Glutamatergic neuron (in vitro differentiated cells): ENCODE data around the gene ADCY5. TPM values are rescaled to one million over a fixed set of nuclear protein-coding genes. Genes with fewer than 3 reads are reported as not detected.

Experiments used
- DNase-seq: peaks from one replicate; pipeline ENCODE4 v3.0.0; 2022
- H3K27ac Mint-ChIP-seq: one replicate; pipeline ENCODE4 v1.8.0; 2020; ENCODE audit warnings: mild to moderate bottlenecking, mixed read lengths, inconsistent platforms; ENCODE audit not compliant: unreplicated experiment
- H3K27me3 Mint-ChIP-seq: one replicate; pipeline ENCODE4 v1.8.0; 2020; ENCODE audit warnings: mild to moderate bottlenecking, moderate library complexity, mixed read lengths, inconsistent platforms; ENCODE audit not compliant: unreplicated experiment
- H3K36me3 Mint-ChIP-seq: one replicate; pipeline ENCODE4 v1.8.0; 2020; ENCODE audit warnings: mild to moderate bottlenecking, mixed read lengths, inconsistent platforms; ENCODE audit not compliant: unreplicated experiment
- H3K4me1 Mint-ChIP-seq: one replicate; pipeline ENCODE4 v1.8.0; 2020; ENCODE audit warnings: mild to moderate bottlenecking, low read depth, mixed read lengths, inconsistent platforms; ENCODE audit not compliant: unreplicated experiment
- H3K4me3 Mint-ChIP-seq: one replicate; pipeline ENCODE4 v1.8.0; 2020; ENCODE audit warnings: mild to moderate bottlenecking, mixed read lengths, inconsistent platforms; ENCODE audit not compliant: unreplicated experiment
- H3K9me3 Mint-ChIP-seq: one replicate; pipeline ENCODE4 v1.8.0; 2020; ENCODE audit warnings: mild to moderate bottlenecking, moderate library complexity, mixed read lengths, inconsistent platforms; ENCODE audit not compliant: unreplicated experiment
- total RNA-seq: library from RNA; stranded (reverse); fragmentation: NEBNext Ultra II Directional; extraction: Animal tissue kit (Norgen Biotek cat#: 25700); gene quantifications from one replicate; pipeline ENCODE4 v1.2.1, GENCODE V29; 2021; ENCODE audit not compliant: unreplicated experiment
- TF ChIP-seq, protein P1 (sequence below): fragments of 200-600 bp; sonication (generic); IDR thresholded peaks from one replicate; pipeline ENCODE4 v1.5.0; 2021; ENCODE audit not compliant: partially characterized antibody, unreplicated experiment

The ADCY5 gene
- total RNA-seq, 1 donor from 2014 or later = 2.1 TPM

DNA sequence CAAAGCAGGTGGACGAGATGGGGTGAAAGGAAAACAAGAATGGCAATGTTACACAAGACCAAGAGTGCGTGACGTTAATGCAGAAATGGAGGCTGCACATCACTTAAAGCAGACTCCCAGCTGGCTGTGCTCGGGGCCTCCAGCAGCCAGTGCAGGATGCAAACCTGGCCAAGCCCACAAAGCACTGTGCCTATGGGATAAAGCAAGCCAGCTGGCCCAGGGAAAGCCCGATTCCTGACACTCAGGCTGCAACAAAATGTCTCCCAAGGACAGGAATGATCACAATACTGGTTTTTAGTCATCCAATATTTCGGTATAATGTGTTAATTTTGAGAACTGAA lies 161.0 kb downstream of the ADCY5 start:
- Mint-ChIP-seq H3K27me3 (peaks cover 9% of the 10 kb centered on the region), H3K9me3 (peaks cover 2% of the 10 kb centered on the region), H3K36me3 (peaks cover 6% of the 10 kb centered on the region), H3K4me3 (no peak overlapping the region), H3K27ac (no peak overlapping the region), H3K4me1 (peaks cover 19% of the 10 kb centered on the region)
- peak; percentile 44 for DNase-seq
- TF ChIP-seq, protein P1, sequence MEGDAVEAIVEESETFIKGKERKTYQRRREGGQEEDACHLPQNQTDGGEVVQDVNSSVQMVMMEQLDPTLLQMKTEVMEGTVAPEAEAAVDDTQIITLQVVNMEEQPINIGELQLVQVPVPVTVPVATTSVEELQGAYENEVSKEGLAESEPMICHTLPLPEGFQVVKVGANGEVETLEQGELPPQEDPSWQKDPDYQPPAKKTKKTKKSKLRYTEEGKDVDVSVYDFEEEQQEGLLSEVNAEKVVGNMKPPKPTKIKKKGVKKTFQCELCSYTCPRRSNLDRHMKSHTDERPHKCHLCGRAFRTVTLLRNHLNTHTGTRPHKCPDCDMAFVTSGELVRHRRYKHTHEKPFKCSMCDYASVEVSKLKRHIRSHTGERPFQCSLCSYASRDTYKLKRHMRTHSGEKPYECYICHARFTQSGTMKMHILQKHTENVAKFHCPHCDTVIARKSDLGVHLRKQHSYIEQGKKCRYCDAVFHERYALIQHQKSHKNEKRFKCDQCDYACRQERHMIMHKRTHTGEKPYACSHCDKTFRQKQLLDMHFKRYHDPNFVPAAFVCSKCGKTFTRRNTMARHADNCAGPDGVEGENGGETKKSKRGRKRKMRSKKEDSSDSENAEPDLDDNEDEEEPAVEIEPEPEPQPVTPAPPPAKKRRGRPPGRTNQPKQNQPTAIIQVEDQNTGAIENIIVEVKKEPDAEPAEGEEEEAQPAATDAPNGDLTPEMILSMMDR = no peak

DNA sequence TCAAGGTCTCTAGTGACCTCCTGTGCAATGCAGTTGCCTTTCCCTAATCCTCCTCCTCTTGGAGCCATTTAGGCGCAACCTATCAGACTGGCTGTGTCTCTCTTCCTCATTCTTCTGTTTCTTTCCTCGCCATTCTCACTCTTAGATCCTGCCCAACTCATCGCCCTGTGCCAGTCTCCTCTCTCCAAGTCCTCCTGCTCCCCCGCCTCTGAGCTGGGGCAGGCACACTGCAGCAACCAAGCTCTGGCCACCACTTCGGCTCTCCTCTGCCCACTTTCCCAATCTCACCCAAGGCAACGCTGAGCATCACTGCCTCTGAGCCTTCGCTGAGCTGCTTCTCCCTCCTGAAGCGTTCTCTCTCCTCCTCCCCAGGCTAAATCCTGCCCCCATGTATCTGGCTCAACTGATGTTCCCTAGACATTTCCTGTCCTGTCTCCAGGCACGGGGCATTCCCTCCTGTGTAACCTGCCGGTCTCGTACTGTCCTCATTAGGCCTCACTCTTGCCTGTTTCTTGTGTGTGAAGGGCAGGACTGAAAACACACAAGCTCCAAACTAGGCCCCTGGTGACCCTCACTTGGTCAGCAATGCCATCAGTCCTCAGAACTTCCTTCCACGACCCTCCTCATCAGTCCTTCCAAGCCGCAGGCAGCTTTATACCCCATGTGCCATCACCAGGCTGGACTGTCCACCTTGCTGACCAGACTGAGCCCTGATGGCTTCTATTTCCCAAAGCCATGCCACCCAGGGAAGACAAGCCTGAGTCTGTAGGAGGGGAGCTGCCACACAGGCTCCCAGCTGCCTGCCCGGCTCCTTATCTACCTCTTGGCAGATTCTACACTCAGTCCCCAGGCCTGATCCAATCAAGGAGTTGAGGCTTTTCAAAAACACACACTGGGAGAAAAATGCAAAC lies 161.6 kb downstream of the ADCY5 start:
- TF ChIP-seq, protein P1 = no peak
- H3K4me3 Mint-ChIP-seq = no peak overlapping the region
- DNase-seq = no peak
- peaks cover 9% of the 10 kb centered on the region for H3K27me3 Mint-ChIP-seq
- peaks cover 19% of the 10 kb centered on the region for H3K4me1 Mint-ChIP-seq
- H3K27ac Mint-ChIP-seq = peak overlapping the region; percentile 82
- H3K9me3 Mint-ChIP-seq = peaks cover 2% of the 10 kb centered on the region
- peaks cover 6% of the 10 kb centered on the region for H3K36me3 Mint-ChIP-seq

DNA sequence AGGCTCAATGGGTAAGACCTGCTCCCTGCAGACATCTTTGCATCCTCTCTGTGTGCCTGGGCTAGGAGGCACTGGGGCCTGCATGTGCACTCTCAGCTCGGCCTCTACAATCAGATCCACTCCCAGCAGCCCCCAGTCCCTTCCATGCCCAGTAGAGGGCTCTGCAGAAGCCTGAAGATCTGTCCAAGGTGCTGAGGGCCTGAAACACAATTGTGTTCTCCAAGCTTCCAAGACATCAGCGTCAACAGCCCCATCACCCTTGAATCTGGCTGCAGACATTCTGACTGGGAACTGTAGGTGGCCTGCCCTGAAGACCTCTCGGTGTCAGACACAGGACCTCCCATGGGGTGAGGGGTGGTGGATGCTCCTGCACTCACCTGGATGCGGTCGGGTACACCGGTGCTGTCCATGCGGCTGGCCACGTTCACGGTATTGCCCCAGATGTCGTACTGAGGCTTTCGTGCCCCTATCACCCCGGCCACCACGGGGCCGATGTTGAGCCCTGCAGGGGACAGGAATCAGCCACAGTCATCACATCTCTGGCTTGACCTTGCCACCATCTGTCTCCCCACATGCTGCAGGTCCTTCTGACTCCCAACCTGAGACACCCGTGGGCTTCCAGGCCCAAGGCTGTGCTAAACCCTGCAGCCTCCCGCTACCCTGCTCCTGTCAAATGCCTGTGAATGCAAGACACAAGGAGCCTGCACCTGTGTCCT lies 162.4 kb downstream of the ADCY5 start:
- no peak overlapping the region for H3K4me3 Mint-ChIP-seq
- H3K36me3 Mint-ChIP-seq = peaks cover 6% of the 10 kb centered on the region
- TF ChIP-seq, protein P1 = peak; percentile 45
- DNase-seq = peak; percentile 50
- H3K27me3 Mint-ChIP-seq = peaks cover 9% of the 10 kb centered on the region
- no peak overlapping the region for H3K27ac Mint-ChIP-seq
- peaks cover 19% of the 10 kb centered on the region for H3K4me1 Mint-ChIP-seq
- peaks cover 2% of the 10 kb centered on the region for H3K9me3 Mint-ChIP-seq

DNA sequence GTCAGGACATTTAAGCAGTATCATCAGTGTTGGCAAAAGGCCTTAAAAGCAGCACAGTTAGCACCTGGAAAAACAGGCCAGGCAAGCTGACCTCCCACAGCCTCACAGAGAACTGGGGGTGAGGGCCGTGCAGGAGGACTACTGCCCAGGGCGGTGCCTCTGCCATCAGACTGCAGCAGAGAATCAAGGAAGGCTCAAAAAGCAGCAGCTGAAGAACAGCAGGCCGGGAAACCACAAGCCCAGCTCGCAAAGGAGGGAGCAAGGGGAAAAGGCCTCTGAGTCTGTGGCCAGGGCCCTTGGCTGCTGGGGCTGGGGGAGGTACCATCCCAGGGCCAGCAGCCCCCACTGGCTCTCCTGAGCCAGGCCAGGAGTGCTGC lies 163.0 kb downstream of the ADCY5 start:
- H3K4me1 Mint-ChIP-seq = peaks cover 19% of the 10 kb centered on the region
- TF ChIP-seq, protein P1 = no peak
- H3K27me3 Mint-ChIP-seq = peaks cover 9% of the 10 kb centered on the region
- H3K27ac Mint-ChIP-seq = no peak overlapping the region
- H3K4me3 Mint-ChIP-seq = no peak overlapping the region
- DNase-seq = no peak
- peaks cover 6% of the 10 kb centered on the region for H3K36me3 Mint-ChIP-seq
- H3K9me3 Mint-ChIP-seq = peaks cover 2% of the 10 kb centered on the region

DNA sequence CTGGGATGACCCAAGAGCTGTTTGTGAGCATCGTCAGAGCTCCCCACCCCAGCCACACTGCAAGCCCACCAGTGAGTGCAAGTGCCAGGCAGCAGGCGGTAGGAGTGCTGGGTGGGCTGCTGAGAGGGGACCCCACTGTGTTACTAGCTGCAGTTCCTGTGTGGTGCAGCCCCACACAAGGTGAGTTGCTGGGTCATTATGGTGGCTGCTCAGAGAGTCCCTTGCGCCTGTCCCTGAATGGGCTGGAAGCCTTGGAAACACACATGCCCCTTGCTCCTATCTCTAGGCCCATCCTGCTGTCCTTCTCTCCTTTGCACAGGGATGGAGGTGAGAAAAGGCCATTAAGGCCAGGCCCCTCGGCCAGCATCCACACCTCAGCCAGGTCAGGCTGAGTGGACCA lies 163.4 kb downstream of the ADCY5 start:
- H3K4me3 Mint-ChIP-seq = no peak overlapping the region
- DNase-seq = no peak
- peaks cover 6% of the 10 kb centered on the region for H3K36me3 Mint-ChIP-seq
- TF ChIP-seq, protein P1 = no peak
- peaks cover 9% of the 10 kb centered on the region for H3K27me3 Mint-ChIP-seq
- H3K27ac Mint-ChIP-seq = no peak overlapping the region
- H3K9me3 Mint-ChIP-seq = peaks cover 2% of the 10 kb centered on the region
- peaks cover 19% of the 10 kb centered on the region for H3K4me1 Mint-ChIP-seq
